ENCODE results near the gene SAP25. TPM values are rescaled to one million over a fixed set of nuclear protein-coding genes. Genes with fewer than 3 reads are reported as not detected.

Gene SAP25
- polyA plus RNA-seq, 1 donor (not counting 4 experiments of a cell fraction or from before 2014, with no cell fraction given), result 0.16 TPM

- Histone ChIP-seq H3K36me3 (ENCODE audit: control insufficient read depth in 2 of 2, extremely low read depth in 1 of 2, insufficient read depth in 2 of 2, low read length in 2 of 2) (no peaks in the 10 kb centered on the region), H3K79me2 (ENCODE audit: control insufficient read depth, insufficient read depth, low read length) (no peaks in the 10 kb centered on the region), H3K4me2 (ENCODE audit: control insufficient read depth, extremely low read depth, insufficient read depth, low read depth, low read length) (no peak overlapping the region), H3K27me3 (ENCODE audit: control insufficient read depth, extremely low read depth, insufficient read depth, low read length) (no peaks in the 10 kb centered on the region), H4K20me1 (ENCODE audit: control insufficient read depth, extremely low read depth, insufficient read depth, low read length) (no peaks in the 10 kb centered on the region), H3K4me1 (ENCODE audit: control insufficient read depth, extremely low read depth, insufficient read depth, low read length) (peaks cover 14% of the 10 kb centered on the region), H3K4me3 (ENCODE audit: control insufficient read depth in 2 of 3, extremely low read depth in 1 of 3, insufficient read depth in 2 of 3, low read depth in 1 of 3, low read length in 3 of 3) (no peak overlapping the region), H3K9me3 (ENCODE audit: control insufficient read depth, low read depth, low read length) (no peaks in the 10 kb centered on the region), H3K9me1 (ENCODE audit: control insufficient read depth, extremely low read depth, insufficient read depth, low read length) (no peaks in the 10 kb centered on the region), H3K9ac (ENCODE audit: control insufficient read depth, extremely low read depth, insufficient read depth, low read length) (no peak overlapping the region), H2AFZ (ENCODE audit: control insufficient read depth, low read length) (no peak overlapping the region), H3K27ac (ENCODE audit: control insufficient read depth, insufficient read depth, low read length) (no peak overlapping the region)
- TF ChIP-seq EZH2 (IDR thresholded peaks at IDR 0.05; ENCODE audit: low read length) (no peak), CTCF (optimal IDR thresholded peaks at IDR 0.05 in 1 of 3, IDR thresholded peaks at IDR 0.05 in 1 of 3, conservative IDR thresholded peaks at IDR 0.05 in 1 of 3; ENCODE audit: extremely low read depth in 1 of 3, insufficient read depth in 2 of 3, low read length in 3 of 3) (no peak)
- dilution Hi-C loops (cut with MboI; ENCODE audit: extremely low pct_ligation_motif_present, low sequenced_read_pairs), result no loop called here
- FAIRE-seq (no peak), DNase-seq (ENCODE audit: low read depth, low spot score) (no peak)
Observed at GRCh38 chr7:100609958-100610357, 36.3 kb upstream of the SAP25 start.

- Histone ChIP-seq H4K20me1 (ENCODE audit: control insufficient read depth, extremely low read depth, insufficient read depth, low read length) (no peaks in the 10 kb centered on the region), H3K4me3 (ENCODE audit: control insufficient read depth in 2 of 3, extremely low read depth in 1 of 3, insufficient read depth in 2 of 3, low read depth in 1 of 3, low read length in 3 of 3) (no peak overlapping the region)
- dilution Hi-C loops (cut with MboI; ENCODE audit: extremely low pct_ligation_motif_present, low sequenced_read_pairs), result no loop called here
Observed at GRCh38 chr7:100607111-100607510, 33.4 kb upstream of the SAP25 start.

More at GRCh38 chr7:100607111-100607510, 33.4 kb upstream of the SAP25 start:
- Histone ChIP-seq H3K27ac (ENCODE audit: control insufficient read depth, insufficient read depth, low read length) (no peak overlapping the region), H3K36me3 (ENCODE audit: control insufficient read depth in 2 of 2, extremely low read depth in 1 of 2, insufficient read depth in 2 of 2, low read length in 2 of 2) (no peaks in the 10 kb centered on the region), H3K27me3 (ENCODE audit: control insufficient read depth, extremely low read depth, insufficient read depth, low read length) (no peaks in the 10 kb centered on the region), H2AFZ (ENCODE audit: control insufficient read depth, low read length) (no peak overlapping the region), H3K9me3 (ENCODE audit: control insufficient read depth, low read depth, low read length) (no peaks in the 10 kb centered on the region), H3K9me1 (ENCODE audit: control insufficient read depth, extremely low read depth, insufficient read depth, low read length) (no peaks in the 10 kb centered on the region), H3K79me2 (ENCODE audit: control insufficient read depth, insufficient read depth, low read length) (no peaks in the 10 kb centered on the region), H3K4me2 (ENCODE audit: control insufficient read depth, extremely low read depth, insufficient read depth, low read depth, low read length) (no peak overlapping the region), H3K9ac (ENCODE audit: control insufficient read depth, extremely low read depth, insufficient read depth, low read length) (no peak overlapping the region), H3K4me1 (ENCODE audit: control insufficient read depth, extremely low read depth, insufficient read depth, low read length) (peaks cover 6% of the 10 kb centered on the region)
- no peak for FAIRE-seq
- TF ChIP-seq EZH2 (IDR thresholded peaks at IDR 0.05; ENCODE audit: low read length) (no peak), CTCF (optimal IDR thresholded peaks at IDR 0.05 in 1 of 3, IDR thresholded peaks at IDR 0.05 in 1 of 3, conservative IDR thresholded peaks at IDR 0.05 in 1 of 3; ENCODE audit: extremely low read depth in 1 of 3, insufficient read depth in 2 of 3, low read length in 3 of 3) (no peak)
- DNase-seq (ENCODE audit: low read depth, low spot score), result no peak
